ENCODE measurements around the gene RGS7.

GRCh38 chr1:241181971-241182370, 175.0 kb downstream of the RGS7 start:
- TF ChIP-seq CTCF (conservative IDR thresholded peaks at IDR 0.05; ENCODE audit: low read length), result no peak
- no peak for TF ChIP-seq EZH2phosphoT487 (IDR thresholded peaks at IDR 0.05; ENCODE audit: borderline replicate concordance)
